Hepatocyte (in vitro differentiated cells): Measurements from ENCODE around the gene PTGDS. TPM values are rescaled to one million over a fixed set of nuclear protein-coding genes. Genes with fewer than 3 reads are reported as not detected.

Experiments
- DNase-seq: peaks from one replicate; pipeline ENCODE4 v3.0.0-alpha.2; 2016; ENCODE audit warnings: low spot score
- H2AFZ ChIP-seq: fragments of 200-600 bp; sonication (generic); 2 replicates; pipeline ENCODE4 v1.6.0; 2016; ENCODE audit warnings: antibody characterized with exemption, mild to moderate bottlenecking
- H3K27ac ChIP-seq: fragments of 200-600 bp; sonication (generic); 2 replicates; pipeline ENCODE4 v1.5.1; 2016; ENCODE audit warnings: mild to moderate bottlenecking
- H3K27me3 ChIP-seq: fragments of 200-600 bp; sonication (generic); 2 replicates; pipeline ENCODE4 v1.6.1; 2016
- H3K36me3 ChIP-seq: fragments of 200-600 bp; sonication (generic); replicated peaks from 2 replicates; pipeline ENCODE4 v1.5.1; 2016; ENCODE audit warnings: low read depth; ENCODE audit not compliant: insufficient read depth
- H3K4me1 ChIP-seq: fragments of 200-600 bp; sonication (generic); 2 replicates; pipeline ENCODE4 v1.5.1; 2016; ENCODE audit warnings: mild to moderate bottlenecking, moderate library complexity; ENCODE audit not compliant: insufficient read depth
- H3K4me2 ChIP-seq: fragments of 200-600 bp; sonication (generic); 2 replicates; pipeline ENCODE4 v1.6.0; 2016
- H3K4me3 ChIP-seq: fragments of 200-600 bp; sonication (generic); 2 replicates; pipeline ENCODE4 v1.5.1; 2016; ENCODE audit warnings: mild to moderate bottlenecking
- H3K79me2 ChIP-seq: fragments of 200-600 bp; sonication (generic); 2 replicates; pipeline ENCODE4 v1.6.0; 2017; ENCODE audit warnings: mild to moderate bottlenecking
- H3K9me2 ChIP-seq: fragments of 200-600 bp; sonication (generic); replicated peaks from 2 replicates; pipeline ENCODE4 v1.6.0; 2017; ENCODE audit warnings: mild to moderate bottlenecking; ENCODE audit not compliant: insufficient read depth
- H3K9me3 ChIP-seq: fragments of 200-600 bp; sonication (generic); 2 replicates; pipeline ENCODE4 v1.5.1; 2016; ENCODE audit warnings: low read depth, mild to moderate bottlenecking
- H4K20me1 ChIP-seq: fragments of 200-600 bp; sonication (generic); 2 replicates; pipeline ENCODE4 v1.6.0; 2016; ENCODE audit warnings: mild to moderate bottlenecking; ENCODE audit not compliant: insufficient read depth, poor library complexity, severe bottlenecking
- EZH2 ChIP-seq: fragments of 200-600 bp; sonication (generic); IDR thresholded peaks from 2 replicates; pipeline ENCODE4 v1.6.1; 2016; ENCODE audit warnings: antibody characterized with exemption, mild to moderate bottlenecking, borderline replicate concordance
- EZH2phosphoT487 ChIP-seq: fragments of 200-600 bp; sonication (generic); IDR thresholded peaks from one replicate; pipeline ENCODE4 v1.6.1; 2018; ENCODE audit warnings: antibody characterized with exemption, mild to moderate bottlenecking, low read depth, moderate library complexity; ENCODE audit not compliant: unreplicated experiment, severe bottlenecking
- WGBS: methylation state at CpG from one replicate; pipeline ENCODE4 v1.1.6; 2016; ENCODE audit warnings: low lambda C conversion rate; ENCODE audit errors: missing lambda C conversion rate; 5-methylcytosine and 5-hydroxymethylcytosine counted together
- polyA plus RNA-seq: library from polyadenylated mRNA; unstranded; fragments of >200 nt; fragmentation: Nextera tagmentation; extraction: Ambion mirVana; gene quantifications from 2 replicates; pipeline ENCODE4 v1.2.1, GENCODE V29; 2016
- total RNA-seq: library from RNA; depleted of rRNA; stranded (reverse); fragments of >200 nt; gene quantifications from 2 replicates; pipeline ENCODE4 v1.2.3, GENCODE V29; 2014
- TF ChIP-seq, protein P1 (sequence below): fragments of 200-600 bp; sonication (generic); IDR thresholded peaks from 2 replicates; pipeline ENCODE4 v1.5.1; 2016; ENCODE audit warnings: antibody characterized with exemption, mild to moderate bottlenecking; ENCODE audit not compliant: poor library complexity

PTGDS gene
- total and polyA plus RNA-seq, 2 experiments from 2014 or later: 56.0 to 290 TPM

DNA sequence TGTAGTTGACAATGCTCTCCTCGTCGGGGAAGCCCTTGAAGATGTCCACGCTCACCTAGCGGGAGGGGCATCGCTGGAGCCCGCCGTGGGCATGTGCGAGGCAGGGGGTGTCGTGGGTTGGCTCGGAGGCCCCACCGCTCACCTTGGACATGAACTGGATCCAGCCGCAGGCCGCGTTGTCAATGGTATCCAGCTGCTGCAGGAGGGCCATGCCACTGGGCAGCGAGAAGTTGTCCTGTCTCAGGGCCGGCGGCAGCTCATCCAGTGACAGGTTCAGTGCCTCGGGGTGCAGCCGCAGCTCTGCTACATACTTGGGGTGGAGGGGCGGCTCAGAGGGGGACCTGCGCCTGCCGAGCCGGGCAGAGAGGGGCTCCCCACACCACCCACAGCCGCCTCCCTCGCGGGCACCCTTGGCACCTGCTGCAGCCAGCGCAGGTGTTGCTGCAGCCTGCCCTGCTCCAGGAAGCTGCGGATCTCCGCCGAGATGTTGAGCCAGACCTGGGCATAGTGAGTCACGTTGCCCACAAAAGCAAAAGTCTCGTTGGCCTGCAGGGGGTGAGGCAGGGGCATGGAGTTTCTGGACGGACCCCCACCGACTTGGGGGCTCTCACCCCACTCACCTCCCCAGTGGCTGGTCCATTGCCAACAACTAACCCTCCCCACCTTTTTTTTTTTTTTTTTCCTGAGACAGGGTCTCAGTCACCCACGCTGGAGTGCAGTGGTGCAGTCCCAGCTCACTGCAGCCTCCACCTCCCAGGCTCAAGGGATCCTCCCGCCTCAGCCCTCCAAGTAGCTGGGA is 41.7 kb downstream of the PTGDS start:
- H3K9me2 ChIP-seq: no peaks in the 10 kb centered on the region
- H3K79me2 ChIP-seq: no peaks in the 10 kb centered on the region
- H3K9me3 ChIP-seq: no peaks in the 10 kb centered on the region
- no peak for DNase-seq
- H4K20me1 ChIP-seq: no peaks in the 10 kb centered on the region
- no peak overlapping the region for H3K27ac ChIP-seq
- 93% methylated on average over 34 of the region's 36 CpGs for WGBS
- H3K27me3 ChIP-seq: no peaks in the 10 kb centered on the region
- H3K36me3 ChIP-seq: no peaks in the 10 kb centered on the region
- H3K4me3 ChIP-seq: no peak overlapping the region
- TF ChIP-seq EZH2phosphoT487 (no peak), EZH2 (no peak)
- TF ChIP-seq, protein P1, sequence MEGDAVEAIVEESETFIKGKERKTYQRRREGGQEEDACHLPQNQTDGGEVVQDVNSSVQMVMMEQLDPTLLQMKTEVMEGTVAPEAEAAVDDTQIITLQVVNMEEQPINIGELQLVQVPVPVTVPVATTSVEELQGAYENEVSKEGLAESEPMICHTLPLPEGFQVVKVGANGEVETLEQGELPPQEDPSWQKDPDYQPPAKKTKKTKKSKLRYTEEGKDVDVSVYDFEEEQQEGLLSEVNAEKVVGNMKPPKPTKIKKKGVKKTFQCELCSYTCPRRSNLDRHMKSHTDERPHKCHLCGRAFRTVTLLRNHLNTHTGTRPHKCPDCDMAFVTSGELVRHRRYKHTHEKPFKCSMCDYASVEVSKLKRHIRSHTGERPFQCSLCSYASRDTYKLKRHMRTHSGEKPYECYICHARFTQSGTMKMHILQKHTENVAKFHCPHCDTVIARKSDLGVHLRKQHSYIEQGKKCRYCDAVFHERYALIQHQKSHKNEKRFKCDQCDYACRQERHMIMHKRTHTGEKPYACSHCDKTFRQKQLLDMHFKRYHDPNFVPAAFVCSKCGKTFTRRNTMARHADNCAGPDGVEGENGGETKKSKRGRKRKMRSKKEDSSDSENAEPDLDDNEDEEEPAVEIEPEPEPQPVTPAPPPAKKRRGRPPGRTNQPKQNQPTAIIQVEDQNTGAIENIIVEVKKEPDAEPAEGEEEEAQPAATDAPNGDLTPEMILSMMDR: no peak
- no peaks in the 10 kb centered on the region for H3K4me1 ChIP-seq
- H3K4me2 ChIP-seq: no peak overlapping the region
- H2AFZ ChIP-seq: no peak overlapping the region

DNA sequence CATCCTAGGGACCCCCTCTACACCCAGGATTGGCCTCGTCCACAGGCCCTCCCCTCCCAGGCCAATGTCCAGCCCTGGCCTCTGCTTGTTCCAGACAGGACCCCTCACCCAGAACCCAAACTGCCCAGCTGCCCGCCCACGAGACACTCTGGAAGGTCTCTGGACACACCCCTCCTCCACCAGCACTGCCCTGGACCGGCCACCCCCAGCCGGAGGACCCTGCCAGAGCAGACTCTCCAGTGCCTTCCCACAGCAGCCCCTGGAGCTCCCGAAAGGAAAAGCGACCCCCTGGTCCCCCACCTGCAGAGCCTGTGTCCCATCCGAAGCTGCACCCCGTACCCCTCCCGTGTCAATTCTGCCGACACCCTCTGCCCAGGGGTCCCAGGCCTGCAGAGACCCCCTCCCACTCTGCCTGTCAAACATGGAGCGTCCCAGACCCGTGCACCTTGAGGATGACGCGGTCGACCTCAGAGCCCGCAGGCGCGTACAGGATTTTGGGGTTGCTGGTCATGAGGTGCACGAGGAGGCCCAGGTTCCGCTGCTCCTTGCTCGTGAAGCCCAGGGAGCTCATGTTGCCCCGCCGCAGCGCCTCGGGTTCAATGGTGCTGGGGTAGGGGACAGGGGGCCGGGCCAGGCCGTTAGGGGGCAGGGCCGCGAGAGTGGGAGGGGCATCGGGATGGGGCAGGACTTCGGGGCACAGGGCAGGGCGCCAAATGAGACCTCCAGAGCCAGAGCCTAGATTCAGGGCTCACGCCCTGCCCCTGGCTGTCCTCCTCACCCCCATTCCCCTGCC is 42.8 kb downstream of the PTGDS start:
- no peaks in the 10 kb centered on the region for H3K27me3 ChIP-seq
- H3K27ac ChIP-seq: no peak overlapping the region
- H3K4me2 ChIP-seq: no peak overlapping the region
- H3K9me3 ChIP-seq: no peaks in the 10 kb centered on the region
- TF ChIP-seq, protein P1: no peak
- no peak for TF ChIP-seq EZH2phosphoT487
- no peak for TF ChIP-seq EZH2
- H2AFZ ChIP-seq: no peak overlapping the region
- no peak for DNase-seq
- no peaks in the 10 kb centered on the region for H3K36me3 ChIP-seq
- H3K79me2 ChIP-seq: no peaks in the 10 kb centered on the region
- no peaks in the 10 kb centered on the region for H3K9me2 ChIP-seq
- no peak overlapping the region for H3K4me3 ChIP-seq
- H4K20me1 ChIP-seq: no peaks in the 10 kb centered on the region
- no peaks in the 10 kb centered on the region for H3K4me1 ChIP-seq
- 96% methylated on average over 21 of the region's 34 CpGs for WGBS

DNA sequence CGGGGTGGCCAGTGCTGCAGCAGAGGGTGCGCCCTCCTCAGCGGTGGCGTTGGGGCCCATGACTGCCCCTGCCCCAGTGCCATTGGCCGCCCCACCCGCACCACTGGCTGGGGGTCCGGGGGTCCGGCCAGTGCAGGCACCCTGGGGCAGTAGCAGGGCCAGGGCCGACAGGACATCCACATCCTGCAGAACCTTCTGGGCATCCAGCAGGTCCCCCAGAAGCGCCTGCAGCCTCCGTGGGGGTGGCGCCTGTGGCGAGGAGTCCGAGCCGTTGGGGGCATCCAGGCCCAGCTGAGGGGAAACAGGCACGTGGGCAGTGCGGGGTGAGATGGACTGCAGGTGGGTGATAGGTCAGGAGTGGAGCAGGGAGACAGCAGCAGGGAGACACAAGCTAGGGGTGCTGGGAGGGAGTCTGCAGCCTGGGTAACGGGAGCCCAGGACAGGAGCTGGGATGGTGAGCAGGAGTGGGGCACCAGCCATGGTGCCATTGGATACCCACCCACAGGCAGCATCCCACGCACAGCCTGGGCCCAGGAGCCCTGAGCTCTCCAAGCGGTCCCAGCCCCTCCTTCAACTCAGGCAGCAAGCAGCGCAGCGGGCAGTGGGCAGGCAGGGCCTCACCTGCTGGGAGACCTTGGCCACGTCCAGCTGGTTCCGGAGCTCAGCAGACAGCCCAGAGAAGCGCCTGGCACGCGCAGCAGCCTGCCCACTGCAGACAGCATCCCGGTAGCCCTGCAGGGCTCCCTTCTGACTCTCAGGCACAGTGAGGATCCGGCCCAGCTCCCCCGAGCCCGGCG is 43.7 kb downstream of the PTGDS start:
- no peaks in the 10 kb centered on the region for H3K27me3 ChIP-seq
- WGBS: 95% methylated on average over 32 of the region's 32 CpGs
- TF ChIP-seq, protein P1: no peak
- no peak for TF ChIP-seq EZH2phosphoT487
- TF ChIP-seq EZH2: no peak
- no peak overlapping the region for H3K4me2 ChIP-seq
- no peaks in the 10 kb centered on the region for H3K4me1 ChIP-seq
- H3K36me3 ChIP-seq: no peaks in the 10 kb centered on the region
- no peaks in the 10 kb centered on the region for H3K9me3 ChIP-seq
- H3K79me2 ChIP-seq: no peaks in the 10 kb centered on the region
- DNase-seq: no peak
- H3K27ac ChIP-seq: no peak overlapping the region
- H3K4me3 ChIP-seq: no peak overlapping the region
- no peak overlapping the region for H2AFZ ChIP-seq
- H3K9me2 ChIP-seq: no peaks in the 10 kb centered on the region
- no peaks in the 10 kb centered on the region for H4K20me1 ChIP-seq
